Right lobe of liver (tissue), 6 donors: Measurements from ENCODE around the gene RAB8B. TPM values are rescaled to one million over a fixed set of nuclear protein-coding genes. Genes with fewer than 3 reads are reported as not detected.

ENCODE experiments used
- ATAC-seq, 4 donors: fragments of 200-7000 bp; cut with Tn5 transposase; one replicate each; pipeline ENCODE4 v1.9.1; 2020; ENCODE audit warnings: mild to moderate bottlenecking in 4 of 4, moderate library complexity in 4 of 4
- DNase-seq, 3 donors: peaks; one replicate each; pipeline ENCODE4 v3.0.0-alpha.2; 2020
- H3K27ac ChIP-seq, 3 donors: fragments of 200-600 bp; one replicate each; pipeline ENCODE4 v1.8.0; 2022
- H3K27me3 ChIP-seq, 2 donors: fragments of 200-600 bp; one replicate each; pipeline ENCODE4 v1.8.0; 2022
- H3K36me3 ChIP-seq, 4 donors: fragments of 200-600 bp; sonication (generic) in 1 of 4; one replicate each; pipeline versions ENCODE4 v1.5.1 to v1.8.0; 2017 to 2022; ENCODE audit warnings: control low read depth in 1 of 4
- H3K4me1 ChIP-seq, 4 donors: fragments of 200-600 bp; sonication (generic) in 1 of 4; one replicate each; pipeline versions ENCODE4 v1.5.1 to v1.8.0; 2017 to 2022; ENCODE audit warnings: control low read depth in 1 of 4
- H3K4me3 ChIP-seq, 3 donors: fragments of 200-600 bp; one replicate each; pipeline ENCODE4 v1.8.0; 2022
- H3K9me3 ChIP-seq, 4 donors: fragments of 200-600 bp; sonication (generic) in 1 of 4; one replicate each; pipeline versions ENCODE4 v1.5.1 to v1.8.0; 2017 to 2022; ENCODE audit warnings: control low read depth in 1 of 4
- CTCF ChIP-seq, 4 donors: fragments of 200-600 bp in 3 of 4; fragments of 450-650 bp in 1 of 4; IDR thresholded peaks; one replicate each; pipeline versions ENCODE4 v1.5.1 to v1.8.0; 2016 to 2022; ENCODE audit warnings: antibody characterized with exemption in 4 of 4, mild to moderate bottlenecking in 2 of 4
- POLR2A ChIP-seq: fragments of 450-650 bp; IDR thresholded peaks from one replicate; pipeline ENCODE4 v1.6.1; 2017; ENCODE audit warnings: antibody characterized with exemption, mild to moderate bottlenecking
- WGBS: methylation state at CpG from one replicate; pipeline ENCODE4 v1.1.6; 2018; ENCODE audit warnings: low coverage, low lambda C conversion rate; ENCODE audit not compliant: insufficient coverage; ENCODE audit errors: missing lambda C conversion rate; 5-methylcytosine and 5-hydroxymethylcytosine counted together
- intact Hi-C, 2 donors: fragments of 100-400 bp; cut with DNase I; formaldehyde crosslinking; loops; one replicate each; pipeline versions ENCODE4 v1.11.2 to v1.14.1; 2022
- total RNA-seq, 6 experiments: library from RNA; depleted of rRNA in 2 of 6; stranded (reverse); fragments of >200 nt in 2 of 6; fragmentation: NEBNext Ultra II Directional in 3 of 6; extraction: Animal tissue kit (Norgen Biotek cat#: 25700) in 3 of 6; gene quantifications; one replicate each; pipeline versions ENCODE4 v1.1.0 to v1.2.4, GENCODE V29; 2016 to 2023
- donor health status: DM: no; HTN: yes; CAD: no.
- donor health status: DM: no; HTN: no; CAD: no.
- donor health status: DM: no; HTN: no; CAD: no.
- donor health status: DM: no; HTN: yes; CAD: no.
- donor health status: DM: no; HTN: yes; CAD: no.

Gene RAB8B
- total RNA-seq, 6 experiments from 2014 or later = 5.8 to 50.7 (median 14.3) TPM

DNA sequence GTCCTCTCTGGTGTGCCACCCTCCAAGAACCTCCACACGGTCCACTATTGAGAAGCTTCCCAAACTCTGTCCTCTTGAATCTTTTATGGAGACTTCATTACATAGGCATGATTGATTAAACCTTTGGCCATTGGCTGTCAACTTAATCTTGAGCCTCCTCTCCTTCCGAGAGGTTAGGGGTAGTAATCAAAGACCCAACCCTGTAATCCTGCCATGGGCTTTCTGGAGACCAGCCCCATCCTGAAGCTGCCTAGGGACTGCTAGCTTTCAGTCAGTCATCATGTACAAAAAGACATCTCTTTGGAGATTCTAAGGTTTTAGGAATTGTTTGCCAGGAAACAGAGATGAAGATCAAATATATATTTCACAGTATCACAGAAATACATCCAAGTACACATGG is 125.0 kb downstream of the RAB8B start:
- no peak overlapping the region for H3K4me3 ChIP-seq
- no peaks in the 10 kb centered on the region for H3K36me3 ChIP-seq
- H3K27ac ChIP-seq = no peak overlapping the region
- H3K4me1 ChIP-seq = no peaks in the 10 kb centered on the region
- intact Hi-C loops = no loop called here
- no peak for TF ChIP-seq POLR2A
- no peak for TF ChIP-seq CTCF (IDR thresholded peaks at IDR 0.05)
- 53% methylated on average over 2 of the region's 2 CpGs for WGBS
- no peak for ATAC-seq
- no peaks in the 10 kb centered on the region for H3K9me3 ChIP-seq
- no peaks in the 10 kb centered on the region for H3K27me3 ChIP-seq
- no peak for DNase-seq

Other genes starting within 250 kb of the RAB8B start
- gene TPM1, start 146.9 kb upstream of the RAB8B start, total RNA-seq = 100 to 1,000 TPM in 3 of 6 experiments, 10 to 100 TPM in 3; 44.3 to 180 (median 91.6) TPM
- 10 to 100 TPM; 16.4 to 34.8 (median 21.5) TPM for gene LACTB, start 67.7 kb upstream of the RAB8B start, total RNA-seq
- 100 to 1,000 TPM in 3 of 6 experiments, 10 to 100 TPM in 3; 63.9 to 115 (median 99.8) TPM for gene RPS27L, start 32.1 kb upstream of the RAB8B start, total RNA-seq
- gene APH1B, start 88.0 kb downstream of the RAB8B start, total RNA-seq = 1 to 10 TPM; 2.2 to 7.4 (median 4.7) TPM
- gene CA12, start 192.2 kb downstream of the RAB8B start, total RNA-seq = 10 to 100 TPM in 2 of 6 experiments, 1 to 10 TPM in 1, under 1 TPM in 3; 0.02 to 18.3 (median 1.4) TPM